ENCODE measurements around the gene ZNF215.
"Not testable (repeated sequence)": the region's sequence is repeated elsewhere in the genome, so short reads cannot be mapped to it uniquely, and the experiment has no call there.

DNA sequence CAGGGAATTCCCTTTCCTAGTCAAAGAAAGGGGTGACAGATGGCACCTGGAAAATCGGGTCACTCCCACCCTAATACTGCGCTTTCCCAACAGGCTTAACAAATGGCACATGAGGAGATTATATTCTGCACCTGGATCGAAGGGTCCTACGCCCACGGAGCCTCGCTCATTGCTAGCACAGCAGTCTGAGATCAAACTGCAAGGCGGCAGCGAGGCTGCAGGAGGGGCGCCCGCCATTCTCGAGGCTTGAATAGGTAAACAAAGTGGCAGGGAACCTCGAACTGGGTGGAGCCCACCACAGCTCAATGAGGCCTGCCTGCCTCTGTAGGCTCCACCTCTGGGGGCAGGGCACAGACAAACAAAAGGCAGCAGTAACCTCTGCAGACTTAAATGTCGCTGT lies 21.4 kb upstream of the ZNF215 start:
- TF ChIP-seq, protein P1, sequence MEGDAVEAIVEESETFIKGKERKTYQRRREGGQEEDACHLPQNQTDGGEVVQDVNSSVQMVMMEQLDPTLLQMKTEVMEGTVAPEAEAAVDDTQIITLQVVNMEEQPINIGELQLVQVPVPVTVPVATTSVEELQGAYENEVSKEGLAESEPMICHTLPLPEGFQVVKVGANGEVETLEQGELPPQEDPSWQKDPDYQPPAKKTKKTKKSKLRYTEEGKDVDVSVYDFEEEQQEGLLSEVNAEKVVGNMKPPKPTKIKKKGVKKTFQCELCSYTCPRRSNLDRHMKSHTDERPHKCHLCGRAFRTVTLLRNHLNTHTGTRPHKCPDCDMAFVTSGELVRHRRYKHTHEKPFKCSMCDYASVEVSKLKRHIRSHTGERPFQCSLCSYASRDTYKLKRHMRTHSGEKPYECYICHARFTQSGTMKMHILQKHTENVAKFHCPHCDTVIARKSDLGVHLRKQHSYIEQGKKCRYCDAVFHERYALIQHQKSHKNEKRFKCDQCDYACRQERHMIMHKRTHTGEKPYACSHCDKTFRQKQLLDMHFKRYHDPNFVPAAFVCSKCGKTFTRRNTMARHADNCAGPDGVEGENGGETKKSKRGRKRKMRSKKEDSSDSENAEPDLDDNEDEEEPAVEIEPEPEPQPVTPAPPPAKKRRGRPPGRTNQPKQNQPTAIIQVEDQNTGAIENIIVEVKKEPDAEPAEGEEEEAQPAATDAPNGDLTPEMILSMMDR (IDR thresholded peaks at IDR 0.05): not testable (repeated sequence)
- TF ChIP-seq, protein P2, sequence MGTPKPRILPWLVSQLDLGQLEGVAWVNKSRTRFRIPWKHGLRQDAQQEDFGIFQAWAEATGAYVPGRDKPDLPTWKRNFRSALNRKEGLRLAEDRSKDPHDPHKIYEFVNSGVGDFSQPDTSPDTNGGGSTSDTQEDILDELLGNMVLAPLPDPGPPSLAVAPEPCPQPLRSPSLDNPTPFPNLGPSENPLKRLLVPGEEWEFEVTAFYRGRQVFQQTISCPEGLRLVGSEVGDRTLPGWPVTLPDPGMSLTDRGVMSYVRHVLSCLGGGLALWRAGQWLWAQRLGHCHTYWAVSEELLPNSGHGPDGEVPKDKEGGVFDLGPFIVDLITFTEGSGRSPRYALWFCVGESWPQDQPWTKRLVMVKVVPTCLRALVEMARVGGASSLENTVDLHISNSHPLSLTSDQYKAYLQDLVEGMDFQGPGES (IDR thresholded peaks at IDR 0.05; ENCODE audit: low read depth, low read length): not testable (repeated sequence)
- not testable (repeated sequence) for TF ChIP-seq RAD21 (IDR thresholded peaks at IDR 0.05; ENCODE audit: low read length); RCOR1 (IDR thresholded peaks at IDR 0.05; ENCODE audit: low read length); GABPA (IDR thresholded peaks at IDR 0.05; ENCODE audit: low read depth)
- TF ChIP-seq, protein P3, sequence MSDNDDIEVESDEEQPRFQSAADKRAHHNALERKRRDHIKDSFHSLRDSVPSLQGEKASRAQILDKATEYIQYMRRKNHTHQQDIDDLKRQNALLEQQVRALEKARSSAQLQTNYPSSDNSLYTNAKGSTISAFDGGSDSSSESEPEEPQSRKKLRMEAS (IDR thresholded peaks at IDR 0.05; ENCODE audit: low read depth): not testable (repeated sequence)

Measured in SK-N-SH (cell line).